Activated T-helper 1 cell treated with Interleukin-2 at 50 U/mL for 16 hours (primary cell): ENCODE measurements around the gene SNX20.

Experiments used
- DNase-seq: peaks from one replicate; pipeline ENCODE4 v3.0.0-alpha.2; 2020; ENCODE audit warnings: low read depth

The SNX20 gene, protein sequence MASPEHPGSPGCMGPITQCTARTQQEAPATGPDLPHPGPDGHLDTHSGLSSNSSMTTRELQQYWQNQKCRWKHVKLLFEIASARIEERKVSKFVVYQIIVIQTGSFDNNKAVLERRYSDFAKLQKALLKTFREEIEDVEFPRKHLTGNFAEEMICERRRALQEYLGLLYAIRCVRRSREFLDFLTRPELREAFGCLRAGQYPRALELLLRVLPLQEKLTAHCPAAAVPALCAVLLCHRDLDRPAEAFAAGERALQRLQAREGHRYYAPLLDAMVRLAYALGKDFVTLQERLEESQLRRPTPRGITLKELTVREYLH

DNA sequence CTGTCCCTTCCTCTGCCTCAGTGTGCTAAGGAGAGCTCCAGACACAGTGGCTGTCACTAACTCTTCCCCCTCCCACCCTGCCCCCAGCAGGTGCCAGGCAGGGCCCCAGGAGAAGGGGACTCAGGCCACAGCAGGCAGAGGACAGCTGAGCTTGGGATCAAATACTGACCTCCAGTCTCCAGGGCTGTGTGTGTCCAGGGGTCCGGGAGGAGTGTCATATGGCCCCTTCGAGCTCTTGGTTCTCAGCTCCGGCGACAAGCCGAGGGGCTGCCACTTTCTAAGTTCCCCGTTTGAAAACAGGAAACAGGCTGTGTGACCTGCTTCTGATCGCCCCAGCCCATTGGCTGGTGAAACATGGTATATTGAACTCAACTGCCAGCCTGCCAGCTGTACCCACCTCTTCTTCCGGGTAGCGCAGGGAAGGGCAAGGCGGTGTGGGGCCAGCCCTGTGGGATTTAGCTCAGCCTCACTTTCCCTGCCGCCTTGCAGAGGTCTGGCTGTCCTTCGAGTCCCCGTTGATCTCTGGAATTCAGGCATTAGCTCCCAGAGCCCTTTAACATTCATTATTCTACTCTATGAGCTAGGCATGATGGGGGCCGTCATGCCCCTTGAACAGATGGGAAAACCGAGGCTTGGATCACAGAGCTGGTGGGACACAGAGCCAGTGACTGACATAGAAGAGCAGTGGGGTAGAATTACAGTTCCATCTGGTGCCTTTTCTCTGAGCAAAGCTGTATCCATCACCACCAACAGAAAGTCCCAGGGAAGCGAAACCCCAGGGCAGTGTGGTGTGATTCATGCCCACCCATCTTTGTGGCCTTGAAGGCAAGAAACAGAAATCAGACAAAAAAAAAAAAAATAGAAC, at the start of gene SNX20:
TSS of gene SNX20 (minus strand) at position 292 of the 865 bp plus-strand sequence. CDS start 3,786 bp downstream, outside the sequence.
- DNase-seq, result peak; percentile 52

GRCh38 chr16:50724306-50724705, 43.2 kb upstream of the SNX20 start:
- no peak for DNase-seq

DNA sequence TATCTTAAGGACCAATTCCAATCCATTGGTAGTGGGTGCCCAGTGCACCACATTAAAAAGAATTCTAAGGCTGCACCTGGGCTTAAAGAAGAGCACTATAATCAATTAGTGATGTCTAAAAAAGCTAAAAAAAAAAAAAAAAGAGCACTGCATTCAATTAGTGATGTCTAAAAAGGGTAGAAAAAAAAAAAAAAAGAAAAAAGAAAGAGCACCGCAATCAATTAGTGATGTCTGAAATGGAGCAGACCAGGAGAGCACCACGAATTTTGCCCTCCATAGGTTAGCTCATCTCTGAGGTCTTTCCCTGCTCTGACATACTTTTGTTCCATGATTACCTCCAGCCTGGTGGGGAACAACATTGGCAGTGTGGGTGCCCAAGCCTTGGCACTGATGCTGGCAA, 41.8 kb upstream of the SNX20 start:
- no peak for DNase-seq

DNA sequence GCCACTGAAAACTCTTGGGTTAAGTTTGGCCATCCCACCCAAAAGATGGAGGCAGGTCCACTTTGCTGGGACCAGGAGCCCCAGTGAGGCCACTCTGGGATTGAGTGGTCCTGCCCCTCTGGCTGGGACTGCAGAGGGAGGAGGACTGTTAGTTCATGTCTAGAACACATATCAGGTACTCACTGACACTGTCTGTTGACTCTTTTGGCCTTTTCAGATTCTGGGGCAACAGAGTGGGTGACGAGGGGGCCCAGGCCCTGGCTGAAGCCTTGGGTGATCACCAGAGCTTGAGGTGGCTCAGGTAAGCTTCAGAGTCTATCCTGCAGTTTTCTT, 41.3 kb upstream of the SNX20 start:
- DNase-seq, result no peak

DNA sequence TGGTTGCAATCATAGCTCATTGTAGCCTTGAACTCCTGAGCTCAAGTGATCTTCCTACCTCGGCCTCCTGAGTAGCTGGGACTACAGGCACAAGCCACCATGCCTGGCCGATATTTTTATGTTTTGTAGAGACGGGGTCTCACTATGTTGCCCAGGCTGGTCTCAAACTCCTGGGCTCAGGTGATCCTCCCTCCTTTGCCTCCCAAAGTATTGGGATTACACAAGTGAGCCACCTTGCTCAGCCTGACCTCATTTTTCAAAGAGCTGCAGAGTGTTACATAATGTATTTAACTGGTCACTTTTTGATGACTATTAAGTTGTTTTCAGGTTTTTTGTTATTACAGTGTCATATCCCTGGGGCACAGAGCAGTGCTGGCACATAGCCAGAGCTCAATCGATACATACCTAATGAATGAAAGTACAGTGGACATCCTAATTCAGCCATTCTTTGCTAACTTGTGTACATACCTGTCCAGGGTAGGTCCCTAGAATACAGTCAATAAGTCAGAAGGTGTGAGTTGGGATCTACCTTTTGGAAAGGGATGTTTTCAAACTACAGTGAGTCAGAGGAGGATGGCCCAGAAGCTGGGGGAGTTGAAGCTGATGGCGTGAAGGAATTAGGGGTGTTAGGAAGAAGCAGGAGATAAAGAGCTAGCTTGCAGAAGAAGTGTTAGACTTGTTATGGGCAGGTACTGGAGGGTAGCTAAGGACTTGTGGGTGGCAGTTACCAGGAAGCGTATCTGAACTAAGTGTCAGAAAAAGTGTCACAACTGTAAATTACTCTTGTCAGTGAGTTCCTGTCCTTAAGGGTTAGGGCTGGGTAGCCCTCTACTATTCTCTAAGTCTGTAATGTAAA, 40.7 kb upstream of the SNX20 start:
- no peak for DNase-seq

DNA sequence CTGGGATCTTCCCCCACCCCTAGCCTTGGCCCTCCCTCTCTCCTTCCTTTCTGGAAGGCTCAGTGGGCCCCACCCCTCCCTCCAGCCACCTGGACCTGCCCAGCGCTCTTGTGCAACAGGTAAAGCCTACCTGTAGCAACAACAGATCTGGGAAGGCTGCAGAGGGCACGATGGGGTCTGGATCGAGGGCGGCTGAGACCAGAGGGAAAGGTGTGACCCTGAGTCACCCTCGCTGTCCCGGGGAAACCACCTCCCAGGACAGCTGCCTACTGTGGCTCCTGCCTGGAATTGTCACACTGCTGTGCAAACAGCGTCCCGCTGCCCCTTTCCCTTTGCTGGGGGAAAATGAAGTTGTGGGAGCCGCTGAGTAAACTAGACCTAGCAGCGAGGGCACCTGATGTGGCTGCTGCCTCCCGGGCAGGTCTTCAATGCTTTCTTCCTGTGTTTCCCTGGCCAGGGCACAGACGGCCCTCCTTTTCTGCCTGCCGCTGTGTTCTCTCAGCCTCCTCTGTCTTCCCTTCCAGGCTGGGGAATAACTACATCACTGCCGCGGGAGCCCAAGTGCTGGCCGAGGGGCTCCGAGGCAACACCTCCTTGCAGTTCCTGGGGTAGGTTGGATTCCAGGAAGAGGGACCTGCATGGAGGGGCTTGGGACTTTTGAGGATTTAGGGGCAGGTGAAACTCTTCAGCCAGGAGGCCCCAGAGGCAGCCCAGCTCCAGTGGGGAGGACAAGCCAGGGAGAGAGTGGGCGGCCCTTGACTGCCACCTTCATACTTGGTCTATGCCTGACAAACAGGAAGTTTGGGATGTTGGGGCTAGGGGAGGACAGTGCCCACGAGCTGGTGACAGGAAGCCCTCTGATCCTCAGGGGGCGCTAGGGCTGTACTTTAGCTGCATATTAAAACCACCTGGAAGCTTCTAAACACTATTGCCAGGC, 38.6 kb upstream of the SNX20 start:
- no peak for DNase-seq

DNA sequence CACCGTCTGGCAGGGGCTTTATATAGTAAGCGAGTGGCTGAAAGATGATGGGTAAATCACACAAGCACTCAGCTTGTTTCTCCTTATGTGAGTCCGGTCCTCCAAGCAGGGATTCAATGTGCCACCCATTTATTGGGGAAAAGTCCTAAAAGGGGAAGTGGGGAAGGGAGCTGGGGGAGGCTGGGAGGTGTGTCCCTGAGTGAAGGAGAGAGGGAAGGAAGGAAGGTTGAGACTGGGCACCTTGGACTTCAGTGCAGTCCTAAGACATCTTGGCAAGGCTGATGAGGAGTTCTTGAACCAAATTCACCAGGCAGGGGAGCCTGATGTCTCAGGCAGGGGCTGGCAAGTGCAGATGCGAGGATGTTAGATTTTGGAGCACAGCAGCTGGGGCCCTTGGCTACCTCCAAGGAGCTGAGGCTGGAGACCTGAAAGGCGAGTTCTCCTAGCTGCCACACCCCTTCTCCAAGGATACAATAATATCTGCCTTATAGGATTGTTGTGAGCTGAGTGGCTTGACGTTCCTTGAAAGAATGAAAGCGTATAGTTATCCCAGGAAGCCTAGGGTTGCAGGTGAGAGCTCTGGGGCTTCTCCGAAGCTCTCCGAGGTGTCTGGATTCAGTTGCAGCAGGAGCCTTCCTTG, 37.8 kb upstream of the SNX20 start:
- DNase-seq, result no peak

GRCh38 chr16:50718061-50718760, 37.1 kb upstream of the SNX20 start:
- DNase-seq, result no peak

- DNase-seq, result no peak
These were observed 36.4 kb upstream of the SNX20 start for GRCh38 chr16:50717494-50717893.

GRCh38 chr16:50717091-50717490, 36.0 kb upstream of the SNX20 start:
- DNase-seq, result no peak

DNA sequence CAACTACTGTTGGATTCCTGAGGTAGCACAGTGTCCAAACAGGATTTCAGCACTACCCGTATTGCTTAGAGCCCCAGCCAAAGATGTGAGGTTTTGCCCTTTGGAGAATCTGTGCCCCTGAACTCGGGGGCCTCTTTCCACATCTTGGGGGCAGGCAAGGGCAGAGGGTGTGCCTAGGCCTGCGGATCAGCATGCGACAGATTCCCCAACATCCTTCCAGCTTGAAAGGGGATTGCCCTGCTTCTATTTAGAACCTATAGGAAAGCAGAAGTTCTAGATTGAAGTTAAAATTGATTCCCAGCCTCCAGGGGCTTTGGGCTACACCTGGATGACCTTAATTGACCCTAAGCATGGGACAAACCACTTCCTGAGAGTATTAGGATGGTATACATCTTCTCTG, 31.8 kb upstream of the SNX20 start:
- DNase-seq, result no peak

- DNase-seq, result no peak
These were observed 31.4 kb upstream of the SNX20 start for GRCh38 chr16:50712560-50712898.

DNA sequence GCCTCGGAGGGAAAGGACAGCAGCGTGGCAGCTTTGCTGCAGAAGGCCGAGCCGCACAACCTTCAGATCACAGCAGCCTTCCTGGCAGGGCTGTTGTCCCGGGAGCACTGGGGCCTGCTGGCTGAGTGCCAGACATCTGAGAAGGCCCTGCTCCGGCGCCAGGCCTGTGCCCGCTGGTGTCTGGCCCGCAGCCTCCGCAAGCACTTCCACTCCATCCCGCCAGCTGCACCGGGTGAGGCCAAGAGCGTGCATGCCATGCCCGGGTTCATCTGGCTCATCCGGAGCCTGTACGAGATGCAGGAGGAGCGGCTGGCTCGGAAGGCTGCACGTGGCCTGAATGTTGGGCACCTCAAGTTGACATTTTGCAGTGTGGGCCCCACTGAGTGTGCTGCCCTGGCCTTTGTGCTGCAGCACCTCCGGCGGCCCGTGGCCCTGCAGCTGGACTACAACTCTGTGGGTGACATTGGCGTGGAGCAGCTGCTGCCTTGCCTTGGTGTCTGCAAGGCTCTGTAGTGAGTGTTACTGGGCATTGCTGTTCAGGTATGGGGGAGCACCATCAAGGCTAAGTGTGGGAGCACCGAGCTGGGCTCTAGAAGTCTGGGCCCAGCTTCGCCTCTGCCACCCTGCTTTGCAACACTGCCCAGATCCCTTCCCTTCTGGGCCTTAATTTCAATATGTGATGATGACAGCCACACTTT, 30.9 kb upstream of the SNX20 start:
- DNase-seq, result no peak

- DNase-seq, result no peak
These were observed 29.9 kb upstream of the SNX20 start for GRCh38 chr16:50711040-50711439.

DNA sequence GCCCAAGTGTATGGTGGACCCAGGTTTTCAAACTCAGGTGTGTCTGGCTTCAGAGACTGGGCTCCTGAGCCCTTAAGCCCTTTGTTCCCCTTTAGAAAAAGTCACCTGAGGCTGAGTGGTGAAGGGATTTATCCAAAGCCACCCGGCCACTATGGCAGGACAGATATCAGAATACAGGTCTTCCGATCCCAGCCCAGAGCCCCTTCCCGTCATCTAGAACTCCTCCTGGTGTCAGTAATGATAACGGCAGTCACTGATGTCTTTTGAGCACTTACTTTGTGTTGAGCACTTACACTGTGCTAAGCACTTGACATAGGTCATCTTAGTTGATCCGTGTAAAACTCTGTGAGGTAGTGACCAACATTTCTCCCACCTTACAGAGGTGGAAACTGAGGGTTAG, 28.9 kb upstream of the SNX20 start:
- no peak for DNase-seq

GRCh38 chr16:50709061-50709684, 28.1 kb upstream of the SNX20 start:
- no peak for DNase-seq

- no peak for DNase-seq
These were observed 27.4 kb upstream of the SNX20 start for GRCh38 chr16:50708373-50709060.

DNA sequence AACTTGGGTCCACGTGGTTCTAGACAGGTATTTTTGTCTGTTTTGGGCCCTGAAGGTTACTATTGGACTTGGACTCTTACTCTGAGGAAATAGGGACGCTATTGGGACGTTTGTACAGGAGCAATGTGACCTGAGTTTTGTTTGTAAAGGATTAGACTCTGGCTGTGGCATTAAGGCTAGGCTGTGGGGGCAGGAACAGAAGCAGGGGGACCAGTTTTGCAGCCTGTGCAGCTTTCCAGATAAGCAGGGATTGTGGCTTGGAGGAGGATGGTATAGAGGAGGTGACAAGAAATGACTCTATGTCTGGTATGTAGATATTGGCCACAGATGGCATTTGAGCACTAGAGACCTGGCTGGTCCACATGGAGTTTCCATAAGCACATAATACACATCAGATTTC, 25.1 kb upstream of the SNX20 start:
- no peak for DNase-seq
